Smooth muscle cell (in vitro differentiated cells): Measurements from ENCODE around the gene TSHZ2. TPM values are rescaled to one million over a fixed set of nuclear protein-coding genes. Genes with fewer than 3 reads are reported as not detected.

Source experiments
- DNase-seq: peaks from one replicate; lab custom pipeline; 2025; ENCODE audit not compliant: unreplicated experiment; lab: John Stamatoyannopoulos, UW
- H2AFZ ChIP-seq: fragments of 200-600 bp; sonication (generic); 2 replicates; pipeline ENCODE4 v1.6.0; 2016; ENCODE audit warnings: antibody characterized with exemption, low read depth, mild to moderate bottlenecking
- H3F3A ChIP-seq: fragments of 200-600 bp; sonication (generic); 2 replicates; pipeline ENCODE4 v1.6.0; 2017; ENCODE audit warnings: antibody characterized with exemption, low read depth
- H3K27ac ChIP-seq: fragments of 200-600 bp; sonication (generic); 2 replicates; pipeline ENCODE4 v1.5.1; 2016; ENCODE audit warnings: low read depth, mild to moderate bottlenecking
- H3K27me3 ChIP-seq: fragments of 200-600 bp; sonication (generic); 2 replicates; pipeline ENCODE4 v1.6.1; 2016; ENCODE audit warnings: low read depth, mild to moderate bottlenecking
- H3K36me3 ChIP-seq: fragments of 200-600 bp; sonication (generic); 2 replicates; pipeline ENCODE4 v1.5.1; 2016; ENCODE audit warnings: low read depth
- H3K4me1 ChIP-seq: fragments of 200-600 bp; sonication (generic); 2 replicates; pipeline ENCODE4 v1.5.1; 2016; ENCODE audit warnings: low read depth
- H3K4me2 ChIP-seq: fragments of 200-600 bp; sonication (generic); 2 replicates; pipeline ENCODE4 v1.6.0; 2016; ENCODE audit warnings: mild to moderate bottlenecking
- H3K4me3 ChIP-seq: fragments of 200-600 bp; sonication (generic); 2 replicates; pipeline ENCODE4 v1.5.1; 2016; ENCODE audit warnings: mild to moderate bottlenecking
- H3K79me2 ChIP-seq: fragments of 200-600 bp; sonication (generic); 2 replicates; pipeline ENCODE4 v1.6.0; 2016; ENCODE audit warnings: low read depth, mild to moderate bottlenecking
- H3K9ac ChIP-seq: fragments of 200-600 bp; sonication (generic); 2 replicates; pipeline ENCODE4 v1.6.0; 2016; ENCODE audit warnings: low read depth
- H3K9me3 ChIP-seq: fragments of 200-600 bp; sonication (generic); replicated peaks from 2 replicates; pipeline ENCODE4 v1.5.1; 2016; ENCODE audit warnings: low read depth
- H4K20me1 ChIP-seq: fragments of 200-600 bp; sonication (generic); 2 replicates; pipeline ENCODE4 v1.6.0; 2016; ENCODE audit warnings: low read depth
- CTCF ChIP-seq: fragments of 200-600 bp; sonication (generic); IDR thresholded peaks from 2 replicates; pipeline ENCODE4 v1.5.1; 2017; ENCODE audit warnings: borderline replicate concordance, mild to moderate bottlenecking, antibody characterized with exemption; ENCODE audit not compliant: insufficient read depth, poor library complexity, severe bottlenecking
- WGBS: methylation state at CpG from one replicate; pipeline ENCODE4 v1.1.7; 2016; ENCODE audit warnings: low lambda C conversion rate; 5-methylcytosine and 5-hydroxymethylcytosine counted together
- polyA plus RNA-seq: library from polyadenylated mRNA; unstranded; fragments of >200 nt; fragmentation: Nextera tagmentation; extraction: Ambion mirVana; gene quantifications from 2 replicates; pipeline ENCODE4 v1.2.1, GENCODE V29; 2016
- total RNA-seq: library from RNA; depleted of rRNA; stranded (reverse); fragments of >200 nt; gene quantifications from 2 replicates; pipeline ENCODE4 v1.2.3, GENCODE V29; 2014

The TSHZ2 gene
- total and polyA plus RNA-seq, 2 experiments from 2014 or later, result 4.8 to 6.6 TPM

GRCh38 chr20:53480913-53481312 lies 508.8 kb downstream of the TSHZ2 start:
- H3K27ac ChIP-seq, result no peak overlapping the region
- no peaks in the 10 kb centered on the region for H3K27me3 ChIP-seq
- no peaks in the 10 kb centered on the region for H4K20me1 ChIP-seq
- no peak for DNase-seq
- no peak overlapping the region for H3K9ac ChIP-seq
- no peaks in the 10 kb centered on the region for H3F3A ChIP-seq
- no peak overlapping the region for H3K4me3 ChIP-seq
- H3K4me2 ChIP-seq, result no peak overlapping the region
- no peaks in the 10 kb centered on the region for H3K9me3 ChIP-seq
- no peaks in the 10 kb centered on the region for H3K79me2 ChIP-seq
- no peaks in the 10 kb centered on the region for H3K4me1 ChIP-seq
- H2AFZ ChIP-seq, result no peak overlapping the region
- 100% methylated on average over 2 of the region's 2 CpGs for WGBS
- no peaks in the 10 kb centered on the region for H3K36me3 ChIP-seq
- no peak for TF ChIP-seq CTCF

- TF ChIP-seq CTCF, result no peak
- no peaks in the 10 kb centered on the region for H3F3A ChIP-seq
- H3K79me2 ChIP-seq, result no peaks in the 10 kb centered on the region
- no peaks in the 10 kb centered on the region for H3K4me1 ChIP-seq
- WGBS, result 59% methylated on average over 4 of the region's 4 CpGs
- no peak overlapping the region for H3K9ac ChIP-seq
- H2AFZ ChIP-seq, result no peak overlapping the region
- no peaks in the 10 kb centered on the region for H3K27me3 ChIP-seq
- H3K4me2 ChIP-seq, result no peak overlapping the region
- H3K9me3 ChIP-seq, result no peaks in the 10 kb centered on the region
- H3K4me3 ChIP-seq, result no peak overlapping the region
- no peak for DNase-seq
- no peak overlapping the region for H3K27ac ChIP-seq
- no peaks in the 10 kb centered on the region for H3K36me3 ChIP-seq
- H4K20me1 ChIP-seq, result no peaks in the 10 kb centered on the region
These were observed 515.5 kb downstream of the TSHZ2 start for GRCh38 chr20:53487461-53488200.

GRCh38 chr20:53488775-53489272 lies 516.7 kb downstream of the TSHZ2 start:
- Histone ChIP-seq H3F3A (no peaks in the 10 kb centered on the region), H3K4me3 (no peak overlapping the region), H3K27ac (no peak overlapping the region), H2AFZ (no peak overlapping the region), H4K20me1 (no peaks in the 10 kb centered on the region), H3K9me3 (no peaks in the 10 kb centered on the region), H3K9ac (no peak overlapping the region), H3K36me3 (no peaks in the 10 kb centered on the region), H3K79me2 (no peaks in the 10 kb centered on the region), H3K4me1 (no peaks in the 10 kb centered on the region), H3K27me3 (no peaks in the 10 kb centered on the region), H3K4me2 (no peak overlapping the region)
- no peak for TF ChIP-seq CTCF
- WGBS, result 99% methylated on average over 6 of the region's 6 CpGs
- no peak for DNase-seq

- Histone ChIP-seq H3K9me3 (no peaks in the 10 kb centered on the region), H2AFZ (no peak overlapping the region), H3K4me1 (no peaks in the 10 kb centered on the region), H3K79me2 (no peaks in the 10 kb centered on the region), H3K27me3 (no peaks in the 10 kb centered on the region), H3K4me3 (no peak overlapping the region), H3K27ac (no peak overlapping the region), H3K4me2 (no peak overlapping the region), H3K36me3 (no peaks in the 10 kb centered on the region), H3F3A (no peaks in the 10 kb centered on the region), H3K9ac (no peak overlapping the region), H4K20me1 (no peaks in the 10 kb centered on the region)
- no peak for TF ChIP-seq CTCF
- 94% methylated on average over 5 of the region's 5 CpGs for WGBS
- DNase-seq, result no peak
These were observed 517.4 kb downstream of the TSHZ2 start for GRCh38 chr20:53489528-53489927.
